Loucy (cell line): ENCODE measurements around the gene ARHGEF39.

ENCODE experiments used
- CTCF ChIP-seq: fragments of 200-600 bp; sonication (generic); conservative IDR thresholded peaks from 2 replicates; pipeline ENCODE4 v1.5.1; 2014; ENCODE audit warnings: mild to moderate bottlenecking, antibody characterized with exemption, low read length
- EZH2phosphoT487 ChIP-seq: fragments of 200-600 bp; IDR thresholded peaks from 2 replicates; pipeline ENCODE4 v1.6.1; 2018; ENCODE audit warnings: antibody characterized with exemption, mild to moderate bottlenecking, moderate library complexity, borderline replicate concordance

- no peak for TF ChIP-seq CTCF
- no peak for TF ChIP-seq EZH2phosphoT487
Measured at GRCh38 chr9:35695943-35696401, 31.0 kb upstream of the ARHGEF39 start.
